SK-N-SH treated with all-trans-retinoic acid at 6 μM for 48 hours (cell line): ENCODE results near the gene CDC42.

ENCODE experiments used
- ATAC-seq: fragments of 200-7000 bp; cut with Tn5 transposase; 3 replicates; pipeline ENCODE4 v1.9.1; 2020; ENCODE audit warnings: mild to moderate bottlenecking, moderate library complexity
- ARNTL ChIP-seq: fragments of 450-650 bp; formaldehyde crosslinking; IDR thresholded peaks from 2 replicates; pipeline ENCODE4 v1.5.0; 2020; ENCODE audit warnings: low read depth, mild to moderate bottlenecking, moderate library complexity, borderline replicate concordance
- CSDC2 ChIP-seq: fragments of 250-450 bp; sonication (Bioruptor Pico); IDR thresholded peaks from 2 replicates; pipeline ENCODE4 v1.5.0; 2020; ENCODE audit warnings: mild to moderate bottlenecking, moderate library complexity
- CSRNP3 ChIP-seq: fragments of 250-450 bp; sonication (Bioruptor Pico); IDR thresholded peaks from 2 replicates; pipeline ENCODE4 v1.5.1; 2021; ENCODE audit warnings: mild to moderate bottlenecking, moderate library complexity
- ESRRG ChIP-seq: fragments of 250-450 bp; sonication (Bioruptor Pico); IDR thresholded peaks from 2 replicates; pipeline ENCODE4 v1.6.1; 2021; ENCODE audit warnings: mild to moderate bottlenecking
- GLIS3 ChIP-seq: fragments of 250-450 bp; sonication (Bioruptor Pico); IDR thresholded peaks from 2 replicates; pipeline ENCODE4 v1.5.0; 2020; ENCODE audit warnings: mild to moderate bottlenecking, moderate library complexity
- ISL1 ChIP-seq: fragments of 250-450 bp; sonication (Bioruptor Pico); IDR thresholded peaks from 2 replicates; pipeline ENCODE4 v2.1.2; 2022; ENCODE audit warnings: mild to moderate bottlenecking, moderate library complexity
- OSR1 ChIP-seq: fragments of 250-450 bp; sonication (Bioruptor Pico); IDR thresholded peaks from 2 replicates; pipeline ENCODE4 v1.8.0; 2022; ENCODE audit warnings: moderate library complexity, mild to moderate bottlenecking, inconsistent platforms
- POU6F1 ChIP-seq: fragments of 250-450 bp; sonication (Bioruptor Pico); IDR thresholded peaks from 2 replicates; pipeline ENCODE4 v1.8.0; 2021; ENCODE audit warnings: low read depth, mild to moderate bottlenecking, moderate library complexity, borderline replicate concordance
- RARB ChIP-seq: fragments of 250-450 bp; sonication (Bioruptor Pico); IDR thresholded peaks from 2 replicates; pipeline ENCODE4 v1.8.0; 2021; ENCODE audit warnings: mild to moderate bottlenecking, moderate library complexity
- SNAI2 ChIP-seq: fragments of 250-450 bp; sonication (Bioruptor Pico); IDR thresholded peaks from 2 replicates; pipeline ENCODE4 v1.5.0; 2020; ENCODE audit warnings: mild to moderate bottlenecking, moderate library complexity
- TCF4 ChIP-seq: fragments of 250-450 bp; sonication (Bioruptor Pico); IDR thresholded peaks from 2 replicates; pipeline ENCODE4 v1.8.0; 2021; ENCODE audit warnings: mild to moderate bottlenecking, moderate library complexity, borderline replicate concordance
- TSHZ2 ChIP-seq: fragments of 250-450 bp; sonication (Bioruptor Pico); IDR thresholded peaks from 2 replicates; pipeline ENCODE4 v1.5.0; 2020; ENCODE audit warnings: mild to moderate bottlenecking, moderate library complexity
- ZC3H10 ChIP-seq: fragments of 250-450 bp; sonication (Bioruptor Pico); IDR thresholded peaks from 2 replicates; pipeline ENCODE4 v1.5.1; 2021; ENCODE audit warnings: mild to moderate bottlenecking, moderate library complexity
- ZFP3 ChIP-seq: fragments of 250-450 bp; sonication (Bioruptor Pico); IDR thresholded peaks from 2 replicates; pipeline ENCODE4 v1.5.0; 2020; ENCODE audit warnings: mild to moderate bottlenecking, moderate library complexity
- ZNF565 ChIP-seq: fragments of 450-650 bp; formaldehyde crosslinking; conservative IDR thresholded peaks from 2 replicates; pipeline ENCODE4 v1.5.0; 2020; ENCODE audit warnings: low read depth, mild to moderate bottlenecking, moderate library complexity
- TF ChIP-seq, protein P1 (sequence below): fragments of 250-450 bp; sonication (Bioruptor Pico); IDR thresholded peaks from 2 replicates; pipeline ENCODE4 v1.5.1; 2020; ENCODE audit warnings: low read depth, mild to moderate bottlenecking, moderate library complexity

The CDC42 gene

GRCh38 chr1:22104865-22105437 lies 52.4 kb downstream of the CDC42 start:
- TF ChIP-seq ZC3H10 (CRISPR knock-in tag), result no peak
- no peak for TF ChIP-seq ARNTL (CRISPR knock-in tag)
- TF ChIP-seq, protein P1, sequence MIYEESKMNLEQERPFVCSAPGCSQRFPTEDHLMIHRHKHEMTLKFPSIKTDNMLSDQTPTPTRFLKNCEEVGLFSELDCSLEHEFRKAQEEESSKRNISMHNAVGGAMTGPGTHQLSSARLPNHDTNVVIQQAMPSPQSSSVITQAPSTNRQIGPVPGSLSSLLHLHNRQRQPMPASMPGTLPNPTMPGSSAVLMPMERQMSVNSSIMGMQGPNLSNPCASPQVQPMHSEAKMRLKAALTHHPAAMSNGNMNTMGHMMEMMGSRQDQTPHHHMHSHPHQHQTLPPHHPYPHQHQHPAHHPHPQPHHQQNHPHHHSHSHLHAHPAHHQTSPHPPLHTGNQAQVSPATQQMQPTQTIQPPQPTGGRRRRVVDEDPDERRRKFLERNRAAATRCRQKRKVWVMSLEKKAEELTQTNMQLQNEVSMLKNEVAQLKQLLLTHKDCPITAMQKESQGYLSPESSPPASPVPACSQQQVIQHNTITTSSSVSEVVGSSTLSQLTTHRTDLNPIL (CRISPR knock-in tag), result no peak
- no peak for TF ChIP-seq CSRNP3 (CRISPR knock-in tag)
- TF ChIP-seq GLIS3 (CRISPR knock-in tag), result no peak
- no peak for TF ChIP-seq RARB (CRISPR knock-in tag)
- TF ChIP-seq ESRRG (CRISPR knock-in tag), result no peak
- TF ChIP-seq SNAI2, result no peak
- no peak for TF ChIP-seq CSDC2
- TF ChIP-seq OSR1 (CRISPR knock-in tag), result no peak
- ATAC-seq, result no peak

DNA sequence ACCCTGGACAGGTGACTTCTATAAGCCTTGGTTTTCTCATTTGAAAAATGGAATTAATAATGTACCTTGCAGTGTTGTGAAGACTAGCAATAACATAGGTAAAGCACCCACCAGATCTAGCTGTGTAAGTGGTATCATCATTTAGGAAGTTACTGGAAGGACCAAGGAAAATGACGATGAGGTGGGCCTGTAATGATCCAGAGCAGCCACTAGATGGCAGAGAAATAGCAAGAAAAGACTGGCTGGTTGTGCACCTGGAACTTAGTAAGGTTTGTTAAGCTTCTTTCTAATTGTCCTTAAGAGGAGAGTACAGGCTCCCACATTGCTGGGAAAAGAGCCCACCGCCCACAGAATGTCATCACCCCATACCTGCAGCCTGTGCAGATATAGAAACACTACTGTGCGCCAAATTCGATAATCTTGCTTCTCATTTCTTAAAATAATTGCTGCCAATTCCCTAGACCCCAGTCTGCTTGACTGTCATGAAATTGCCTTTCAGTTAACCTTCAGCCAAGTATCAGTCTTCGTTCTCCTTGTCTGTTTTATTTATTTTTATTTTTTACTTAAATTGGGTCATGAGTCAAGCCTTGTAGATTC lies 53.2 kb downstream of the CDC42 start:
- TF ChIP-seq TCF4 (CRISPR knock-in tag) (no peak), ESRRG (CRISPR knock-in tag) (no peak), ZFP3 (CRISPR knock-in tag) (no peak)
- peak; percentile 65 for ATAC-seq

- TF ChIP-seq TSHZ2 (CRISPR knock-in tag) (no peak), ZNF565 (CRISPR knock-in tag) (no peak)
- no peak for ATAC-seq
These were observed 54.6 kb downstream of the CDC42 start for GRCh38 chr1:22107126-22107525.

DNA sequence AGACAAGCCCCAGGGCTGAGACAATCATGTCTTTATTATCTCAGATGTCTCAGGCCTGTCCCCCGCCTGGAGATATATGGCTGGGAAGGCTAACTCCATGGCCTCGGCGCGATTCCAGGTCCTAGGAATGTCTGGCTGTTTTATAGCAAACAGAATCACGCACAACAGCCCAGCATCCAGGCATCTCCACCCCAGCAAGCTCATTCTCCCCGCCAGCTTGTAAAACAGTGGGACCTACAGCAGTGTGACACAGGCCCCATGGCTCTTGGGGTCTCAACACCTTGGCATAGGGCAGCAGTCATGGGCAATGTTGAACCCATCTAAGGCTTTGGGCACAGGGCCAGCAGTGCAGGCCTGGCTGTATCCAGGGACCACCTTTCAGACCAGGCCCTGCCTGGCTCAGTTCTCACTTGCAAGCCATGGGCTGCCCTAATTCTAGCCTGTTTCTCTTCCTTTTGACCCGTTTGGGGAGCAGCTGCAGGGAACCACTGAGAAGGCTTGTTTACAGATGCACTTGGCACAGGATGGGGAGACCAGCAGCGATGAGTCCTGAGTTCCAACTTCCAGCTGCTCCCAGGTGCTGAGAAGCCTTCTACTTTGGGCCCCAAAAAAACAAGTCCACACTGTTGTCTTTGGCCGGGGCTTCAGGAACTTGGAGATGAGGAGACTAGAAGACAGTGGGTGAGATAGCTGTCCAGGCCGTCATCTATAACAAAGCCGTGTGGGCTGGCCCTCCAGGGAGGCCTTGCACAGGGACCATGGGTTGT lies 56.0 kb downstream of the CDC42 start:
- TF ChIP-seq POU6F1 (CRISPR knock-in tag) (no peak), ISL1 (CRISPR knock-in tag) (peak; percentile 42), TSHZ2 (CRISPR knock-in tag) (peak; percentile 50; the same call in 1 of the 2 replicates)
- no peak for ATAC-seq
